22Rv1 (cell line): ENCODE results near the gene COL4A2.

Experiments used
- CTCF ChIP-seq: fragments of 450-650 bp; IDR thresholded peaks from 2 replicates; pipeline ENCODE4 v1.5.1; 2017; ENCODE audit warnings: mild to moderate bottlenecking
- ZFX ChIP-seq: fragments of 450-650 bp; IDR thresholded peaks from 2 replicates; pipeline ENCODE4 v1.6.1; 2017; ENCODE audit warnings: antibody characterized with exemption, borderline replicate concordance

DNA sequence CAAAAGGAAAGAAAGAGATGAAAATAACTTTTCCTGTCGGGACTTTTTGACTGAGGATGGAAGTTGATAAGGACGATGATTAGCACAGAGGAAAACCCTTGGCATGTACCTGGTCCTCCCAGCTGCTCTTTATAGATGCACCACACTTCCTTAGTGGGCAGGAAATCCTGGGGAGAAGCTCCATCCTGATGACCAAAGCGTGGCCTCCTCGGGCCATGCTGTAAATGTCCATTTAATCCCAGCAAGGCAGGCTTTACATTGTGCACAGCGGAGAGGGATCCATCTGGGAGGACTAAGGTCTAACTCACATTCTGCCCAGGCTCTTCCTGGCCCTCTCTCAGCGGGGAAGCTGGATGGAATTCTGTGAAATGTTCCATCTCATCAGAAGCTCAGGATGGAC lies 113.5 kb downstream of the COL4A2 start:
- TF ChIP-seq CTCF: no peak
- no peak for TF ChIP-seq ZFX
